Right ventricle myocardium superior (tissue), 1 donor: ENCODE measurements around the gene C17orf58. TPM values are rescaled to one million over a fixed set of nuclear protein-coding genes. Genes with fewer than 3 reads are reported as not detected.
"Not testable (repeated sequence)": the region's sequence is repeated elsewhere in the genome, so short reads cannot be mapped to it uniquely, and the experiment has no call there.

ENCODE experiments used
- ATAC-seq: fragments of 200-7000 bp; cut with Tn5 transposase; one replicate; pipeline ENCODE4 v1.9.1; 2020; ENCODE audit warnings: mild to moderate bottlenecking; ENCODE audit not compliant: poor library complexity
- DNase-seq: peaks from one replicate; pipeline ENCODE4 v3.0.0-alpha.2; 2020
- intact Hi-C: fragments of 100-400 bp; cut with DNase I; formaldehyde crosslinking; loops from one replicate; pipeline ENCODE4 v1.11.2; 2022
- total RNA-seq: library from RNA; stranded (reverse); fragmentation: NEBNext Ultra II Directional; extraction: Animal tissue kit (Norgen Biotek cat#: 25700); gene quantifications from one replicate; pipeline ENCODE4 v1.2.1, GENCODE V29; 2021
- donor health status: DM: no; HTN: yes; CAD: no; lungs with severe emphysema.

C17orf58 gene
- total RNA-seq, 1 donor from 2014 or later: 7.9 TPM

DNA sequence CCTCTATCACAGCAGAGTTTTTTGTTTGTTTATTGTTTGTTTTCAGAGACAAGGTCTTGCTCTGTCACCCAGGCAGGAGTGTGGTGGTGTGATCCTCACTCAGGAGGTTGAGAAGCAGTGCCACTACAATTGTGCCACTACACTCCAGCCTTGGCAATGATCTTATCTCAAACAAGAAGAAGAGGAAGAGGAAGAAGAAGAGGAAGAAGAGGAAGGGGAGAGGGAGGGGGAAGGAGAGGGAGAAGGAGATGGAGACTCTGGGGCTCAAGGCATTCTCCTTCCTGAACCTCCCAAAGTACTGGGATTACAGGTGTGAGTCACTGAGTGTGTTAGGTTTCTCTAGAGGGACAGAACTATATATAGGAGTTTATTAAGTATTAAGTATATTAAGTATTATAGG is 17.1 kb upstream of the C17orf58 start:
- DNase-seq (no peak), ATAC-seq (no peak)
- intact Hi-C loops: no loop called here

DNA sequence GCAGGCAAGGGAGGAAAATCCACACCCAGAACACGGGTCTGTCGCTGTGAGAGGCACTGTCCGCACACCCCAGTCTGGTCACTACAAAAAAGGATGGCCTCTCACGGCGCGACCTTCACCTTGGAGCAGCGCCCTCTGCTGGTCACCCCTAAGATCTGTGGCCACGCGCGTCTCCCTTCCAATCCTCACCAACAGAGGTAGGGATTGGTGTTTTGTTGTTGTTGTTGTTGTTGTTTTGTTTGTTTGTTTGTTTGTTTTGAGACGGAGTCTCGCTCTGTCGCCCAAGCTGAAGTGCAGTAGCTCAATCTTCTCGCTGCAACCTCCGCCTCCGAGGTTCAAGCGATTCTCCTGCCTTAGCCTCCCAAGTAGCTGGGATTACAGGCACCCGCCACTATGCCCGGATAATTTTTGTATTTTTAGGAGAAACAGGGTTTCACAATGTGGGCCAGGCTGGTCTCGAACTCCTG is 15.0 kb upstream of the C17orf58 start:
- intact Hi-C loops: no loop called here
- DNase-seq (peak; percentile 66), ATAC-seq (peak; percentile 68)

DNA sequence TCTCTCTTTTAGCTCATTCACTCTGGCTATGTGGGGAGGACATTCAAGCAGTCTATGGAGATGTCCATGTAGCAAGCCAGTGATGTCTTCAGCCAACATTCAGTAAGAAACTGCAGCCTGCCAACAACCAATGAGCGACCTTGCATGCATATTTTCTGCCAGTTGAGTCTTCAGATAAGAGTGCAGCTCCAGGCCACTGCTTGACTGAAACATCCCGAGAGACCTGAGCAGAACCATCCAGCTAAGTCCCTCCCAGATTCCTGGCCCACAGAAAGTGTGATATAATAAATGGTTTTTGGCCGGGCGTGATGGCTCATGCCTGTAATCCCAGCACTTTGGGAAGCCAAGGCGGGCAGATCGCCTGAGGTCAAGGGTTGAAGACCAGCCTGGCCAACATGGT is 10.5 kb upstream of the C17orf58 start:
- peak; percentile 75 for DNase-seq
- intact Hi-C loops: no loop called here
- ATAC-seq: peak; percentile 94

DNA sequence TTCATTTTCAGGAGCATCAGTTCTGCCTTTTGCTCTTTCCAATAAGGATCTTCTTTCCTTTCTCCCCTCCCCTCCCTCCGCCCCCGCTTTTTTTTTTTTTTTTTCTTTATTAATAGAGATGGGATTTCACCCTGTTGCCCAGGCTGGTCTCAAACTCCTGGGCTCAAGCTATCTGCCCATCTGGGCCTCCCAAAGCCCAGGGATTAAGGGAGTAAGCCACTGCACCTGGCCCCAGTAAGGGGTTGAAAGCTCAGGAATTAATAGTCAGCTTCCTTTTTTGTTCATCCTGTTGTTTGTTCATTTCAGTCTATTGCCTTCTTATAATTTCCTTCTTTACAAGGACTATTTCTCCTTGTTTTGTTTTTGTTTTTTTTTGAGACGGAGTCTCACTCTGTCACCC is 7.9 kb upstream of the C17orf58 start:
- intact Hi-C loops: no loop called here
- ATAC-seq: no peak
- no peak for DNase-seq

DNA sequence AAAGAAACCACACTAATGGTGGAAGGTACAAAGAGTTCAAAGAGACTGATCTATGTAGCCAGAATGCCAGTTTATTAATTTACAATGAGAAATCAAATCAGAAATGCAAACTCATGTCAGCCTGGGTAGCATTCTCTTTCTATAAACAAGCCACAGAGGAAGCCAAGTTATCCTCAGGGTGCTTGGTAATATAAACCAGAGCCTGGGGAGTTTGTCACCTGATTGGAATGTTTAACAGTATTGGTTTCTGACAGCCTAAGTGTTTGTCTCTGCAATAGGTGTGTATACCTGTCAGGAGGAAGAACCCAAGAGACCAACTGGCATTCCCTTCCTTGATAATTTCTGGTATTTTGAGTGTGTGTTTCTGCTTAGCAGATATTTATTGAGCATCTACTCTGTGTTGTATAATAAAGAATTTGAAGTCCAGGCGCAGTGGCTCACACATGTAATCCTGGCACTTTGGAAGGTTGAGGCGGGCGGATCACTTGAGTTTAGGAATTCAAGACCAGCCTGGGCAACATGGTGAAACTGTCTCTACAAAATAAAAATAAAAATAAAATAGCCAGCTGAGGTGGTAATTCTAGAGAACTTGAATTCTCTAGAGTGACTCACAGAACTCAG is 3.1 kb upstream of the C17orf58 start:
- ATAC-seq: no peak
- DNase-seq: no peak
- intact Hi-C loops: no loop called here

DNA sequence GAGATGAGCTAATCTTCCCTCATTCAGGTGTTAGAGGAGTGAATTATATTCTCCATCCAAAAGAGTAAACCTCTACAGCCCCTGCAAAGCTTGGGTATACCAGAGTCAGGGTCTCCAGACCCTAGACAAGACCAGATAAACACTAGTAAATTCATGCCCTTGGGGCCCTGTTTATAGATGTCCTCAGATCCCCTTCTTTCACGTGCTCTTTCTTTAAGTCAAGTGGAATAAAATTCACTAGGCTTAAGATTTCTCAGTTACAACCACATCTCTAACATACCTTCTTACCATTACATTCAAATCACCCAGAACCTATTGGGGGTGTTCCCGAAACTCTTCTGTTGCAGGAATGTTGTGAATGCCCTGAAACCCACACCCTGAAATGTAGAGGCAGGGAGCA is 2.2 kb upstream of the C17orf58 start:
- DNase-seq: no peak
- intact Hi-C loops: no loop called here

DNA sequence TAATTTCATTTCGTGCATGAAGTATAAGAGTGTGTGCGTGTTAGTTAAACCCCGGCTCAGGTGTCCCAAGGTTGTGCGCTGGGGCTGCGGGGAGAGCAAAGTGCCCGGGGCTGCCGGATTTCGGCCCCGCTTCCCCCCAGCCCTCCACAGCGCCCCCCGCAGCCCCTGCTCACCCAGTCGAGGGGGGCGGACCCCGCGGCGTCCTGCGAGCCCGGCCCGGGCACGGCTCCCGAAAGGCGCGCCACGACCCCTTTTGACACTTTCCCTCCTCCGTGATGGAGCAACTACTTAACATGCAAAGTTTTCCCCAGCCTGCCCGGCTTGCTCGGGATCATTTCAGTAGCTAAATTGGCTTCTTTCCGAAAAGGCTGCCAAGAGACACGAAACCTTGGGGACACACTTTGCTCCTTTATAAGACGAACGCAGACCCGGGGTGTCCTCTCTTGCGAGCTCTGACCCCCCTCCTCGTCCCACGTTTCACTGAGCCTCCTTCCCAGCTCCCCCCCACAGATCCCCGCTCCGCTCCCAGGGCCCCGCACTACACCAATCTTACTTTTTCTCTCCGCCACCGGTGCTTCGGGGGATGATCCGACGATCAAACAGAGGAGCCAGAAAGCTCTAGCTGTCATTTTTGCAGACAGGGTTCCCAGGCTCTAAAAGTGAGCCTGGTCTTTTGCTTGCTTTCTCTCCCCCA is 552 bp downstream of the C17orf58 start:
- intact Hi-C loops: no loop called here
- DNase-seq (peak; percentile 63), ATAC-seq (peak; percentile 10)

More for the DNA sequence above, 2.2 kb upstream of the C17orf58 start:
- no peak for ATAC-seq

DNA sequence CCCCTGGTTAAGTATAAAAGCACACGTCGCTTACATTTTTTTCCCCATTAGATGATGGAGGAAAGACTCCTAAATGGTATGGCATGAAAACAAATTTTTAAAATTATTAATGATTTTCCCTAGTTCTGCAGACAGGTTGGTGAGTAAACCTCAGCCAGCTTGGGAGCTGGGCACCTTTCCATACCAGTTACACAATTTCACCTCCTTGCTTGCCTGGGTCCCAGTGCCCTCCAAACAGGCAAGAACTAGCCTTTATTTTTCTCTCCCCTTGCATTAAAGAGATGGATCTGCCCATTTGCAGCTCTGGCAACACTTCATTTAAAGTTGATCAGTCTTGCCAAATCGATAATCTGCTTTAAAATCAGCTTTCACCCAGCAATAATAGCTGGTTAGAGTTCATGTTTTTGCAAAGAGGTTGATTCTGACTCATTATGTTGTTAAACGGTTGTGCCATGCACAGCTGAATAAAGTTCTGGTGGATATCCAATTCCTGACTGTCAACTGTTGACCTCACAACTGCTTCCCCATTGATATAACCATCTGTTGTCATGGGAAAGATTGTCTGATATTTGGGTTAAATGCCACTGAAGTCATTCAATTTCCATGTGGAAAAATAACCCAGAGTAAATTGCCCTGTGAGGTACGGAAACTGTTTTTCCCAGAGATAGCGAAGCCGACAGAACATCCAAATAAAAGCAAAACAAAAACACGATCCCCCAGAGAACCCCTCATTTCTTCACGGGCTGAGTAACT is 1.3 kb downstream of the C17orf58 start:
- intact Hi-C loops: no loop called here
- DNase-seq (no peak), ATAC-seq (peak; percentile 11)

DNA sequence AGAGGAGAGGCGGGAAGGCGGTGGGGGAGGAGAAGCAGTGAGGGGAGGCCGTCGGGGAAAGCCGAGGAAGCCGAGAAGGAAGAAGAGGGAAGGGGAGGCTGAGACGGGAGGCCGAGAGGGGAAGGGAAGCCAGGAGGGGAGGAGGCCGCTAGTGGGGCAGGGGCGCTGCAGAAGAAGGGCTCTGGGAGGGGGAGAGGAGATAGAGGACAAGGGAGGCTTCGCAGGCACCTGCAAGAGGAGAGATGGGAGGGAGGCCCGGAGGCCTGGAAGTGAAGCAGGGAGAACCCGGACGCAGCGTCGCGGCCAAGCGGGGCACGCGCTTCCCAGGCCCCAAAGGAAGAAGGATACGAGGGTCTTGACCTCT is 2.3 kb downstream of the C17orf58 start:
- no peak for DNase-seq
- intact Hi-C loops: no loop called here
- peak; percentile 0 for ATAC-seq

DNA sequence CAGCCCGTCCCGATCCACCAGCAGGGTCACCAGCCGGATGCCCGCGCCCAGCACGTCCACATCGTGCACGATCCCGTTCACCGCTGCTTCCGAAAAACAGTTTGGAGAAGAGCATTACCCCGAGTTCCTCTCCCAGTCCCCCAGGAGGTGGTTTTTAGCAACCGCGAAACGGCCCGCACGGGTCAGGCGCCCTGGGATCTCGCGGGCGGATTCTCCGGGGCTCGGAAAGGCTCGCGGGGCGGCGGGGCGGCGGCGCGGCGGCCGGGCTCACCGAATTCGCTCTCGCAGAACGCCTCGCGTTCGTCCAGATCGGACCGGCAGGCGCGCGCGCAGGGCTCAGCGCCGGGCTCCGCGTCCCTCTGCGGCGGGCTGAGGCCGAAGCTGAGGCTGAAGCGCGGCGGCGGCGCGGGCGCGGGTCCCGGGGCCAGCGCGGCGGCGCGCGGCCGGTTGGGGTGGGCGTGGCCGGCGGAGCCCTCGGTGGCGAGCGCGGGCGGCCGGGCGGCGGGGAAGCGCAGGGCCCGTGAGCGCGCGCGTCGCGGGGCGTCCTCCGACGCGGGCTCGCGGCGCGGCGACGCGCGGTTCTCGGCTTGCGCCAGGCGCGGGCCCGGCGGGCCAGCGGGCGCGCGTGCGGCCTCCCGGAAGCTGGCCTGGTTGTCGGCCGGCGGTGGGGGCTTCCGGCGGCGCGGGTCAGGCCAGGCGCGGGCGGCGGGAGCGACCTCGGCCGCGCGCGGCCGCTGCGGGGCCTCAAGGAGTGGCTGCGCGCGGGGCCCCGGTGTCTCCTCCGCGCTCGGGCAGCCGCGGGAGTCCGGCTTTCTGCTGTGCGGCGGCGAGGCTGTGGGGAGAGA is 2.9 kb downstream of the C17orf58 start:
- ATAC-seq (peak; percentile 85), DNase-seq (peak; percentile 92)
- intact Hi-C loops: no loop called here

DNA sequence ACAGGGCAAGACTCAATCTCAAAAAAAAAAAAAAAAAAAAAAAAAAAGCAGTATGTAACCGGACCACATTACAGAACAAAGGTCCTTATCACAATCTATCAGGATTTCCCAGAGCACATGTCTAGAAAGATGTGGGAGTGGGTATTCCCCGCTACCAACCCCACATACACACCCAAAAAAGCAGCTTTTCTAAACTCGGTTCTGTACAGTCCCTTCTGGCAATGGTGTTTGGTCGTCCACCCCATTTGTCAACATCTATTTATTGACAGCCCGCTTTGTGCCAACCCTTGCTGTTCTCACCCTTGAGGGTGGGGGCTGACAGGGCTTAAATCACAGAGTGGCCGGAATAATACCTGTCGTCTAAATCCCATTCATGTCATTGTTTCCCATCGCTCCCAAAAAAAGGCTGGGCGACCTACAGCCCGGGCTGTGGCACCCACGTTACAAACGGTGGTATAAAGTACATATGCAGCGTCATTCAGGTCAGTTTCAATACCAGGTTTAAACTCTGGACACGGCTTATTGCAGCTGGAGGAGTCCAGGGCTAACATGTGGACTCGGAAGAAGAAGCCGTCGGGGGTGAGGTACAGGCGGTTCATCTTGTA is 3.6 kb downstream of the C17orf58 start:
- intact Hi-C loops: no loop called here
- no peak for DNase-seq
- ATAC-seq: no peak

DNA sequence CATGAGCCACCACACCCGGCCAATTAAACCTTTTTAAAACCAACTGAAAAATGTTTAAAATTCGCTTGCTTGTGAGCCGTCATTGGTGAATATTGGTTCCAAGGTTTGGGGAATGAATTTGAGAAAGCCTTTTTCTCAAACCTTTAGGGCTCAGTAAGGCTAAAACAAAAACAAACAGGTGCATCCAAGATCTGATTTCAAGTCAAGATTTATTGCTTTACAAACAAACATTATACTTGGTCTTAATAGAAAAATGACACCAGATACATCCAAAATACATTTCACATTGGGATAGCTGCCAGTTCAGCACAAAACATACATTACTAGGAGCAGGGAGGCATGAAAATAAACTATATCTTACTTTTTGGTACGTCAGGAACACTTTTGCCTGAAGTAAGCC is 5.4 kb downstream of the C17orf58 start:
- ATAC-seq: no peak
- no peak for DNase-seq
- intact Hi-C loops: no loop called here

DNA sequence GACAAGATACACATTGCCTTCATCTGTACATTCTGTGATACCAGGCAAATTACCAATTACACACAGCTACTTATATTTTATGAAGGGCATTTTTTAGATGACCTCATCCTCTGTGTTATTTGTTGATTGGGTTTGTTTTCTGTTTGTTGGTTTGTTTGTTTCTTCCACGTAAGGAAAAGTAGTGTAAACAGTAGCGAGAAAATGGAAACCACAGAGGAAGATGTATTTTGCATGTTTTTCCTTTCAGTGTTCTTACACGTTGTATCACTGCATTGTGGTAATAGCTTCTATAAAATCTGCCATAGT is 12.9 kb downstream of the C17orf58 start:
- intact Hi-C loops: no loop called here
- no peak for DNase-seq
- ATAC-seq: no peak

DNA sequence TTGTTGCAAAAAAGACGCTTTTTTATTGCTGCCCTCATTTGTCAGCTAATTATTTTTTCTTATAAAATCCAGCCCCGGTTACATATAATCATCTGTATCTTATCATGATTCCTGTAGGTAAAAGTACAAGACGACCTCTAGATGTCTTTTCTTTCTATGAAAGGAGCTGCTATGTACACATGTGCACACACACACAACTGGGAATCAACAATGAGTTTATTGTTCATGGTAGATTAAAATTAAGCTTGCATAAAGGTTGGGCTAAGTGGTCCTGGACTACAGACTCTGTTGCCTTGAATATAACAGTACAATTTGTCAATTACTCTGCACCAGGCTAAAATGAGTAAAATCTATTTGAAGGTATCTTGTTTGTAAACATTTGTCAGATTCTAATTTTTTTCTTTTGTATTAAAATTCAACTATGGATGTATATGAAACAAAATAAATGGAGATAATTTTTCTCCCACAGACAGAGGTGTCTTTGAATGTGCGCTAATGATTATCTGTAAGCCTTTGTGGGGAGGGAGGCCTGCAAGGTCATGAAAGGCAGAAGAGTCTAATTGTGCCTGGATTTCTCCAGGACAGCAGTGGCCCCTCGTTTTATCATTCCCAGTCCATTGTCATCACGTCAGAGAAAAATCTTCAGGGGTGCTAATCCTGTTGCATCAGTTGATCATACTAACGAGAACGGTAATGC is 13.4 kb downstream of the C17orf58 start:
- ATAC-seq (no peak), DNase-seq (no peak)
- intact Hi-C loops: no loop called here

DNA sequence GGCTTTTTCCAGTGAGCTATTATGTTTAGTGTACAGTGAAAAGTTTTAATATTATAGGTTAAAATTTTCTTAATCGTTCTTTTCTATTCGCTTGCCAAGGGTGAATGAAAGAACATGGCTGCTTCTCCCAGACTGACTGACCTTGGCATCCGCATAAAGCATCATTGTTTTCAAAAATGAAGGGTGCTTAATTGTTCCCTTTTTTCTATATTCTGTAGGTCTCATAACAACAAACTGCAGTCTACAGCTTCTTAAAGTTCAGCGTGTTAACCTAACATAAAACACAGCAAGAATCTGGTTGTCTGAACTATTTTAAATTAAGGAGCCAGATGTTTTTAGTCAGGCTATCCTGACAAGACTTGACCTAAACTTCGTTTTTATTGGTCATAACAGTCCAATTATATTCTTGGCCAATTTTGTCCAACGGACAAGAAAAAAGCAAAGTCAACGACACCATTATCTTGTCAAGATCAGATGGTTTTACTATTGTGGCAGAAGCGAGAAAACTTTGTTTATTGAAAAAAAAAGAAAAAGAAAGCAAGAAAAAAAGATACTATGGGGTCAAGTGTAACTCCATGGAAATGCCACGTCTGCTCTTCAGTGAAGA is 14.1 kb downstream of the C17orf58 start:
- ATAC-seq (no peak), DNase-seq (no peak)
- intact Hi-C loops: no loop called here

DNA sequence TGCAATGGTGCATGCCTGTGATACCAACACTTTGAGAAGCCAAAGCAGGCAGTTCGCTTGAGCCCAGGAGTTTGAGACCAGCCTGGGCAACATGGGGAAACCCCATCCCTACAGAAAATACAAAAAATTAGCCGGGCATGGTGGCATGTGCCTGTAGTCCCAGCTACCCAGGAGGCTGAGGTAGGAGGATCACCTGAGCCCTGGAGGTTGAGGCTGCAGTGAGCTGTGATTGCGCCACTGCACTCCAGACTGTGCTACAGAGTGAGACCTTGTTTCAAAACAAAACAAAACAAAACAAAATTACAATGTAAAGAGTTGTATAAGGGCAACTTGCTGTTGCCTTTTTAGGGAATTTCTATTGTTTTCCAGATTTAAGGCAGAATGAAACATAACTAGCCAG is 15.4 kb downstream of the C17orf58 start:
- intact Hi-C loops, DNase-seq, ATAC-seq: not testable (repeated sequence)

DNA sequence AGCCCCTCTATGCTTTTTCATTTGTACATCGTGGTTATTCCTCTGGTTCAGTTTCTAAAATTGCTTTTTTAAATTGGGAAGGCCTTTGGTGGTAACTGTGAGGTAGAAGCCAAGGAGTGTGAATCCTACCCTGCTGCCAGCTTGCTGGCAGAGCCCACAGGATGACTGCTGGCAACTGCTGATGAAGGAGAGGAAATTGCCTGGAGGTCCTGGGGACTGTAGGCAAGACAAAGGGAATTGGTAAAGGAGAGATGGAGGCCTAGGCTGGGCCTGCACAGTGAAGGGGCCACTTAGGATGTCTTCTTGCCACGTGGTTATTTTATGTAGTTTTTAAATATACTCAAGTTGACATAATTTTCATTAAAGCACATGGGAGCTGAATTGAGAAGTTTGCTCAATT is 15.8 kb downstream of the C17orf58 start:
- DNase-seq (no peak), ATAC-seq (no peak)
- intact Hi-C loops: no loop called here

DNA sequence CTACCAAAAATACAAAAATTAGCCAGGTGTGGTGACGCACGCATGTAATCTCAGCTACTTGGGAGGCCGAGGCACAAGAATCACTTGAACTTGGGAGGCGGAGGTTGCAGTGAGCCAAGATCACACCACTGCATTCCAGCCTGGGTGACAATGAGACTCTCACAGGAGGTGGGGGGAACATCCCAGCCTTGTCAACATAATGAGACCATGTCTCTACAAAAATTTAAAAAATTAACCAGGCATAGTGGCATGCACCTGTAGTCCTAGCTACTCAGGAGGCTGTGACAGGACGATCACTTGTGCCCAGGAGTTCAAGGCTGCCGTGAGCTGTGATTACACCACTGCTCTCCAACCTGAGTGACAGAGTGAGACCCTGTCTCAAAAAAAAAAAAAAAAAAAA is 20.0 kb downstream of the C17orf58 start:
- intact Hi-C loops, ATAC-seq, DNase-seq: not testable (repeated sequence)
